ENCODE results near the gene CCM2L.
"Not testable (repeated sequence)": the region's sequence is repeated elsewhere in the genome, so short reads cannot be mapped to it uniquely, and the experiment has no call there.

CCM2L gene

GRCh38 chr20:32028647-32029372 is 18.6 kb downstream of the CCM2L start:
- no peak for DNase-seq (ENCODE audit: low spot score)

- DNase-seq (ENCODE audit: low spot score) = no peak
These were observed 19.3 kb downstream of the CCM2L start for GRCh38 chr20:32029561-32029960.

DNA sequence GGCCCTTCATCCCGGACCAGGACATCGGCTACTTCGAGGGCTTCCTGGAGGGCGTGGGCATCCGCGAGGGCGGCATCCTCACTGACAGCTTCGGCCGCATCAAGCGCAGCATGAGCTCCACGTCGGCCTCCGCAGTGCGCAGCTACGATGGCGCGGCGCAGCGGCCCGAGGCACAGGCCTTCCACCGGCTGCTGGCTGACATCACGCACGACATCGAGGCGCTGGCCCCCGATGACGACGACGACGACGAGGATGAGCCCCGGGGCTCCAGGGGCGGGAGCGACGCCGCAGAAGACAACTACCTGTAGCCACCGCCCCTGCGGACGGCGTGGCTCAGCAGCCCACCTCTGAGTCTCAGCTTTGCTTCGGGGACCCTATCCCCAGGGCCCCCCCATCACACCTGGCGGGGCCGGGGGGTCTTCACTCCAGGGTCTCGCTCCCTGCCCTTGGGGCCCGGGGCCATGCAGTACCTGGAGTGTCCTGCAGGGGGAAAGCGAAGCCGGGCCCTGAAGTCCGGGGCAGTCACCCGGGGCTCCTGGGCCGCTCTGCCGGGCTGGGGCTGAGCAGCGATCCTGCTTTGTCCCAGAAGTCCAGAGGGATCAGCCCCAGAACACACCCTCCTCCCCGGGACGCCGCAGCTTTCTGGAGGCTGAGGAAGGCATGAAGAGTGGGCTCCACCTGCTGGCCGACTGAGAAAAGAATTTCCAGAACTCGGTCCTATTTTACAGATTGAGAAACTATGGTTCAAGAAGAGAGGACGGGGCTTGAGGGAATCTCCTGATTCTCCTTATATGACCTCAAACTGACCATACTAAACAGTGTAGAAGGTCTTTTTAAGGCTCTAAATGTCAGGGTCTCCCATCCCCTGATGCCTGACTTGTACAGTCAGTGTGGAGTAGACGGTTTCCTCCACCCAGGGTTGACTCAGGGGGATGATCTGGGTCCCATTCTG is 21.0 kb downstream of the CCM2L start:
- DNase-seq (ENCODE audit: low spot score) = peak; percentile 81

- no peak for DNase-seq (ENCODE audit: low spot score)
These were observed 23.1 kb downstream of the CCM2L start for GRCh38 chr20:32033316-32033715.

- DNase-seq (ENCODE audit: low spot score) = not testable (repeated sequence)
These were observed 23.5 kb downstream of the CCM2L start for GRCh38 chr20:32033721-32034120.

DNA sequence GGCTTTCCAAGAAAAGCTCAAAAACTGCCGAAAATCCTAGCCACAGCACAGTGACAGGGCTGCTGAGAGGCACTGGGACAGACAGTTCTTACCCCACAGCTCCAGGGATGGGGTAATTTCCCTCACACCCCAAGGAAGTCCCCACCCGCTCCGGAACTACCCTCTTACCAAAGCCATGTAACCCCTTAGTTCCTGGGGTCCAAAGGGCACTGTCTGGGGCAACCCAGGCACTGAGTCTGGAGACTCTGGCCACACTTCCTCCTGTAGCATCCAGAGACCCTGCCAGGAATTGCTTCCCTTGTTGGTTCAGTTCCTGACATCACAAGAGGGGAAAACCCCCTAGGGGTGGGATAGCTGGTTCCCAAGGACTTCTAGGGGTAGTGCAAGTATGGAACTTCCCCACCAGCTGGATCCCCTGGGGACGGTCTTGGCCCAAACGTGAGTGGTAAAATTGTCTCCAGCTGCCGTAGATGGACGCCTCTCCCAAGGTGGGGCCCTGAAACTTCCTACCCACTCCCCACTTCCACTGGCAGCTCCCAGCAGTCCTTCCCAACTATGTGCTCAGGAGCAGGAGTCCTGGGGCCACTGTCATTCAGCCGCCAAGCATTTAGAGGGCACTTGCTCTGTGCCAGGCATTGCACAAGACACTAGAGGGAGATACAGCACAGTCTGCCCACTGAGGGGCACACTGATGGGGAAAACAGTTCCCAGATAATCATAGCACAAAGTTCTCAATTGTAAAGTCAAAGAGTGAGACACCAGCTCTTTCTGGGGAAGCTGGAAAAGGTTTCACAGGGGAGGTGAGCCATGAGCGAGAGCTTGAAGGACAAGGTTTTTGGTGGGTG is 24.6 kb downstream of the CCM2L start:
- DNase-seq (ENCODE audit: low spot score) = no peak

DNA sequence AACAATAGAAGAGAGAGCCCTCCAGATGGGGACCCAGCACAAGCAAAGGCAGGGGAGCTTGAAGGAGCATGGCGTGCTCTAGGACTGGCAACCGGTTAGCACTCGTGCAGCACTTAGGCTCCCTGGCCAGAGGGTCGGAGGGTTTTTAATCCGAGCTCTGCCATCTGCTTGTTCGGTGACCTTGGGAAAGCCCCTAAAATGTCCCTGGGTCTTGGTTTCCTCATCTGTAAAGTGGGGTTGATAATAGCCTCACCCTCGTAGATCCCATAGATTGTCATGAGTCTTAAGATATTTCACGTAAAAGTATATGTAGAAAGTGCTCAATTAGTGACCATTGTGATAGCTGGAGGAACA is 25.2 kb downstream of the CCM2L start:
- DNase-seq (ENCODE audit: low spot score) = no peak

GRCh38 chr20:32036252-32036651 is 26.0 kb downstream of the CCM2L start:
- DNase-seq (ENCODE audit: low spot score) = no peak

DNA sequence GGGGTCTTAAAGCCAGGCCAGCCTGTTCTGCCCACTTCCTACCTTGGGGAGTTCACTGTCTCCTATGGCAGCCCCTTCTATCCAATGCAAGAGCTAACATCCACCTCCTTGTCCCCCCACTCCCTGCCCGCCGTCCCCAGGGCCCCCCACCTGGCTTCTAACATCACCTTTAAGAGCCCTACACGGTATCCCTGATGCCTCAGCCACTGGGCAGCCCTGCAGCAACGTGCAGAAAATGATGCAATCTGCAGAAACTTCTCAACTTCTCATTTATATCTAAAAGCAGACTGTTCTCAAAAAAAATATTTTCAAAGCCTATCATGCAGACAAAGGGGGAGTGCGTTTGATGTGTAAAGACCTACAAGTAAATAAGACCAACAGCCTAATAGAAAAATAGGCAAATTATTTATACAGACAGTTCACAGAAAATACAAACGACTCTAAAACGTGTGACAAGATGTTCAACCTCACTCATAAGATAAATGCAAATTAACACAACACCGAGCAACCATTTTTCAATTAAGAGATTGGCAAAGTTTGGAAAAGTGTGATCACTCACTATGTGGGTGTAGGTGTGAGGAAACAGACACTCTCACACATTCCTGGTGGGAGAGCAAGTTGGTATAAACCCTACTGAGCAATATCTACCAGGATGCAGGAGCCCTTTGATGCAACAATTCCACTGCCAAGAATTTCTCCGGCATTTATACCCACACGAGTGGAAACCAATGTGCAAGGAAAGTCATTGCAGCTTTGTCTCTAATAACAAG is 26.7 kb downstream of the CCM2L start:
- DNase-seq (ENCODE audit: low spot score) = peak; percentile 25

DNA sequence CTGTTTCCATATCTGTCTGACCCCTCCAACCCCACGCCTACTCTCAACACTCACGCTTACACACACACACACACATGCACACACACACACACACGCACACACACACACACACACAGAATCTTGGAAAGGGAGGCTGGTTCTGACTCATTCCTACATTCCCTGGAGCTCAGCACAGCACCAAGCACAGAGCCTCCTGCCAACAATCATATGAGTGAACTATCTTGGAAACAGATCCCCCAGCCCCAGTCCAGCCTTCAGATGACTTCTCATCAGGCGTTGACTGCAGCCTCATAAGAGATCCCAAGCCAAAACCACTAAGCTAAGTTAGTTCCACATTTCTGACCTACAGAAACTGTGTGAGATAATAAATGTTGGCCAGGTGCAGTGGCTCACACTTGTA is 27.7 kb downstream of the CCM2L start:
- no peak for DNase-seq (ENCODE audit: low spot score)

DNA sequence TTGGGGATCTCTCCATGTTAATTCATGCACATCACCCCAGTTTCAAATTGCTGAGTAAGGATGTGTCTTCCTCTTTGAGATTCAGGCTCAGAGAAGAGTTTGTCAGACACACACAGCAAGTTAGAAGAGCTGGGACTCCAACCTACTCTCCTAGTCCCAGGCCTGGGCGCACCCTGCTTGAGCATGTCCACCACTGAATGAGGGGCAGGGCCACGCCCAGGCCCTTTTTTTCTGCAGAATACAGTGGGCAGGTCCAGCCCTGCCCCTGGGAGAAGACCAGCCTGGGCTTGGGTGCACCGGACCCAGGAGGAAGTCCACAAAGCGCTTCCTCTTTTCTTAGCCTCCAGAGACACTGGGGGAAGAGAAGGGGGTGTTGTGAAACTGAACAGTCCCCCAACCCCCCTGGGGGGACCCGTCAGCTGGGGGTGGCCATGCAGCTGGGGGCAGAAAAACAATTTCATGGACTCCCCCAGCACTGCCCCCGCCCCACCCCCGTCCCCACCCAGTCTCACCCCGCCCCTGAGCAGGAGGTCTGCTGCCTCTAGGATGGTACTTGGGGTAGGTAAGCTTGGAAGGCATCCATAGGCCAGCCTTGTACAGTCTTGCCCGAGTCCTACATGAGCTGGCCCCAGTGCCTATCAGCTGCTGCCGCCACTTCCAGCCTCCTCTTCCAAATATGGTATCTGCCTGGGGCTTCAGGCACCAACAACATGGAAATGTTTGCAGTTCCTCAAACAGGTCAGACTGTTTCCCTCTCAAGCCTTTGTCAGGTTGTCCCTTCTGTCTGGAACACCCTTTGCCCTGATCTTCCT is 30.1 kb downstream of the CCM2L start:
- no peak for DNase-seq (ENCODE audit: low spot score)

- DNase-seq (ENCODE audit: low spot score) = no peak
These were observed 35.8 kb downstream of the CCM2L start for GRCh38 chr20:32045999-32046398.

DNA sequence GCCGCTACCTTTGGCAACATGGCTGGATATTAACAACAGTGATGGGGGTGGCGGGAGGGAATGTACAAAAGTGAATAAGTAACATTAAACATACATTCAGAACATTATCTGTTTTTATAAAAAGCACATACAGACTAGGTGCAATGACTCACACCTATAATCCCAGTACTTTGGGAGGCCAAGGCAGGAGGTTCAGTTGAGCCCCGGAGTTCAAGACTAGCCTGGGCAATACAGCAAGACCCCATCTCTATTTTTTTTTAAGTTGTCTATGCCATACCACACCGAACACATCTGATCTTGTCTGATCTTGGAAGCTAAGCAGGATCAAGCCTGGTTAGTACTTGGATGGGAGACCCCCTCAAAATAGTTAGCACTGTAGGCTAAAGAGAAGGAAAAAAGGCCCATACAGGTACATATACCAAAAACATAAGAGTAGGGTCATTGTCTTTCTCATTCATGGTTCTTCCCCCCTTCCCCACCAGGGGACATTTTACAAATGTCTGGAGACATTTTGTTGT is 40.1 kb downstream of the CCM2L start:
- no peak for DNase-seq (ENCODE audit: low spot score)

DNA sequence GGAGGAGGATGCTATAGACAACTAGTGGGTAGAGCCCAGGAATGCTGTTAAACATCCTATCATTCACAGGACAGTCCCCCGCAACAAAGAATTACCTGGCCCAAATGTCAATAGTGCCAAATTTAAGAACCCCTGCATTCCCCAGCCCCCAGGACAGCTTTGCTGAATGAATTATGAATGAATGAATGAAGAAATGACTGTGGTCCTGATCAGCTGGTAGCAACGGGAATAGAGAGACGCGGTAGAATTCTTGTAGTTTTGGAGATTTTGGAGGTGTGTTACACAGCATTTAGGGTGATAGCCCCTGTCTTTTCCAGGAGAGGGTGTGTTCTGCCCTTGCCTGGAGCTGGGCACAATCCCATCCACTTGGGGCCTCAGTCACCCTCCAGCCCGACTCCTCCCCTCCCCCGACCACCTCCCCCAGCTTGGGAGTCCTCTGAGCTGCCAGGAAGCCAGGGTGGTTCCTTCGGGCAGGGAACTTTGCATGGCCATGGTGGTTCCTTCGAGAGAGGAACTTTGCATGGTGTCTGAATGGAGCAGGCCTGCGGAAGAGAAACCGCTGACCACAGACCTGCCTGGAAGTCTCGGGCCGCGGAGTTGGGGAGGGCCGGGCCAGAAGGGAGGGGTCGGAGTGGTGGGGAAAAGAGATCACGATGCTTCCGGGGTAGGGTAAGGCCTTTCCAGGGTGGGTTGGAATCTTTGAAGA is 40.8 kb downstream of the CCM2L start:
- no peak for DNase-seq (ENCODE audit: low spot score)

- DNase-seq (ENCODE audit: low spot score) = no peak
These were observed 41.5 kb downstream of the CCM2L start for GRCh38 chr20:32051720-32052089.

GRCh38 chr20:32052090-32052777 is 42.0 kb downstream of the CCM2L start, which contains the start of gene HCK:
HCK (plus strand) TSS chr20:32052242.
- no peak for DNase-seq (ENCODE audit: low spot score)

DNA sequence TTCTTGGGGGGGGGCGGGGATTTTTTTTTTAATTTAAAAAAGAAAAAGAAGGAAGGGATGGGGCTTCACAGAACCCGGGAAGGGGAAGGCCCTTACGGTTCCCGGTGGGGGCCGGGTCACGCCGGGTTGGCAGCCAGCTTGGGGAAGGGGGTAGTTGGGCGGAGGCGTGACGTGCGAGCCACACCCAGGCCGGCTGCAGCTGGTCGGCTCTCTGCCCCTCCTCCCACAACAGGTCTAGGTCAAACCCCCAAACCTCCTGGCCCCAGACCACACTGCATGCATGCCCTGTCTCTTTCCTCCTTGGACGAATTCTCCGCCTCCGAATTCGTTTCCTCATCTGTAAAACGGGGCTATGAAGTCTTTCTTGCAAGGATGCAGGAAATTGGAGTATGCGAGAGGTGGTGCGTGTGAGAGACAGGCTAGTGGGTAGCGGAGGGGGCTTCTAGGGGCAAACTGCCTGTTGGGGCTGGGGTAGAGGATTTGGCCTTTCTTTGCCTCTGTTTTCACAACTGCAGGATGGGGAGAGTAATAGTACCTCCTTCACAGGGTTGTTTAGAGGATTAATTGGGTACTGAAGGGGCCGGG is 42.6 kb downstream of the CCM2L start:
- no peak for DNase-seq (ENCODE audit: low spot score)

DNA sequence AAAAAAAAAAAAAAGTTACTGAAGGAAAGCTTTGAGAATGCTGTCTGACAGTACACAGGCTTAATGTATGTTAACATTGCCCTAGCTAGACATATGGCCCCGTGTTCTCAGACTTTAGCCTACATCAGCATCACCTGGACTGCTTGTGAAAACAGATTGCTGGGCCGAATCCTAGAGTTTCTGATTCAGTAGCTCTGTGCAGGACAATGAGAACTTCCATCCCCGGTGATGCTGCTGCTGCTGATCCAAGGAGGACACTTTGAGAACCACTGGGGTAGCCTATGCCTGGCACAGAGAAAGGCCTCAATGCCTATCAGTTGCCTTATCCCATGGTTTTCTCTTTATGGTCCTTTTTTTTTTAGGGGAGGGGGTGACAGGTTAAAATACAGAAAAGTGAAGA is 43.4 kb downstream of the CCM2L start:
- DNase-seq (ENCODE audit: low spot score) = no peak
